ENCODE data around the gene PDE9A.
"Not testable (repeated sequence)": the region's sequence is repeated elsewhere in the genome, so short reads cannot be mapped to it uniquely, and the experiment has no call there.

Gene PDE9A

GRCh38 chr21:42626171-42626570, 27.2 kb upstream of the PDE9A start:
- DNase-seq: no peak

GRCh38 chr21:42627527-42628289, 25.7 kb upstream of the PDE9A start:
- DNase-seq: no peak

- DNase-seq: not testable (repeated sequence)
Observed at GRCh38 chr21:42628466-42629061, 24.9 kb upstream of the PDE9A start.

DNA sequence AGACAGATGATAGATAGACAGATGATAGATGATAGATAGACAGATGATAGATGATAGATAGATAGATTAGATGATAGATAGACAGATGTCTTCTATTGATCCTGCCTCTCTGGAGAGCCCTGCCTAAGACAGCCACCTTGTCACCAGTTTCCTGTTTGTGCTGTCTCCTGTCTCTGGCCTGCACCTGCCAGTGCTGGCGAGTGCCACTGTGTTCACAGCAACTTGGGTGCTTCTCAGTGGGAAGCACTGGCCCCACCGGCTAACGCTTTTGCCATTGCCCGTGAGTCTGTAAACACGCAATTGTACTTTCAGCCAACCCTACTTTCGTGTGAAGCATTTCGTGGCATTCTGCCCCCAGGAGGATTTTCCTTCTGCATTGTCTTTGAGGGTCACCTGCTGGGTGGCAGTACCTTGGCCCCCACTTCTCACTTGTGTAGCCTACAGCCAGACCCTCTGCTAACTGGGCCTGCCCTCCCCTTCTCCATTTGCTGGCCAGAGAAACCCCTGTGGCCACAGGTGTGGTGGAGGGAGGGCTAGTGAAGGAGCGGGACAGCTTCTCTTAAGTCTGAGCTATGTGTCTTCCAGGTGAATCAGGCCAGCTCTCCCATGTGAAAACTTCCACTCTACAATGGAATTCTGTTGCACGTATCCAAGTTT, 23.4 kb upstream of the PDE9A start:
- DNase-seq: no peak

GRCh38 chr21:42630626-42631025, 22.8 kb upstream of the PDE9A start:
- DNase-seq: no peak

GRCh38 chr21:42631142-42631541, 22.3 kb upstream of the PDE9A start:
- no peak for DNase-seq

DNA sequence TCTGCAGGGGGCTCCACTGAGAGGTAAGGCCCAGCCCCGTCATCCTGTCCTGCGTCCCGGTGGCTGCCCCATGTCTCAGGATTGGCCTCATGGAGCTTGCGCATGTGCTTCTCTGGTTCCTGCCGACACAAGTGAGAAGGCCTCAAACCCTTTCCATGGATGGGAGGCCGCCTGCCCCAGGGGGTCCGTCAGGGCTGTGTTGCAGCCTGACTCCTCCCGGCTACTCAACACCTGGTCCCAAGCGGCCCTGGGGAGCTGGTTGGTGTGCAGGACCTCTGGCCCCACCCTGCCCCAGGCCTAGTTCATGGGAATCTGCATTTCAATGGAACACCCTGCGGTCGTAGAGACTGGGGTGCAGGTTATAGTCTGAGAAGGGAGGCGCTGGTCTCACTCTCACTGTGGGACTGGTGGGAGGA, 21.1 kb upstream of the PDE9A start:
- no peak for DNase-seq

- no peak for DNase-seq
Observed at GRCh38 chr21:42632771-42633690, 20.4 kb upstream of the PDE9A start.

- DNase-seq: no peak
Observed at GRCh38 chr21:42633858-42634257, 19.6 kb upstream of the PDE9A start.

DNA sequence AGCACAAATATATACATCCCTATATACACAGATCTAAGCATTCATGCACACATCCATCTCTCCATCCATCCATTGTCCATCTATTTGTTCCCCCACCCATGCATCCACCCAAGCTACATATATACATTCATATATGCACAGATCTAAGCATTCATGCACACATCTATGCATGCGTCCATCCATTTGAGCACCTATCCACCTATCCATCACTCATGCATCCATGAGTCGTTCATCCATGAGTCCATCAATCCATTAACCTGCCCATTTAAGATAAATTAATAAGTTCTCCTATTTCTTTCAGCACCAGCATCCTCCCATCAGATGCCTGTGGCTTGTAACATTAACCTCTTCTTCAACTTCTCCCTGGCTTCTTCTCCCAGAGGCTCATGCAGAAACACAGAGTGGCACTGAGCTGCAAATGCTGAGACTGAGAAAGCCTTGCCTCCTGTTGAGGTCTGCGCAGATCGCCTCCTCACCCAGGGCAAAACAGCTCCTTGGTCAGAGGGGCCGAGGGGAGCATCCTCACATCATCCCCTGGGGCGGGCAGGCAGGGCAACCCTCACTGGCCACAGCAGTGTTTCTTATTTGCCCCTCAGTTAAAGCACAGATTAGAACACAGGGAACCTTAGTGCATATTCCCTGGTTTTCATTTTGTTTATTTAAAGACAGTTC, 17.4 kb upstream of the PDE9A start:
- DNase-seq: no peak

DNA sequence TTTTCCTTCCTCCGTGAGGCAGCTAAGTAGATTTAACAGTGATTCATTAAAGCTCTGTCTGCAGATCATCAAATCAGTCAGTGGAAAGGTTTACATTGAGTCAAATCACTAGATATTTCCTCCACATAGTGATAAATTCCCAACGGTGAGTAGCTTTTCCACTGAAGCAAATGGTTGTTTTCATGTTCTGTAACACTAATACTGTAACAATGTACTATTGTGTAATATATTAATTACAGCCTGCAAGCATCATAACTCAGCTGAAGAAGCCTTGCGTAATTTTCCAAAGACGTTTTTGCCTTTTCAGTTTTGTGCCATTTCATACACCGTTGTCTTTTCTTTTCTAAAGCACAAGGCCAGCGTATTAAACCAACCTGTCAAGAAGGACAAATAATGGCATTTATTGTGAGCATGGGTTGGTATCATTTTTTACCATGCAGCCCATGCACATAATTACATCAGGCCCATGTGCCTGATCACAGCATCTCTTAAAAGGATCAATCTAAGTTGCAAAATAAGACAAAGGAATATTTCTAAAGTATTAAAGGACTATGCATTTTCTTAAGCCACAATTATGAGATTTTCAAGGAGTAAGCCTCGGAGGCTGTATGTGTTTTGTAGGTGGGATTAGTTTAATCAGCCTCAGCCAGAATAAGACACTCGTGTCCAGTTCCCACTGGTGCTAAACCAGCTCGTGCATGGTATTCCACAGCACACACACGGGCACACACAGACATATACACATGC, 16.7 kb upstream of the PDE9A start:
- no peak for DNase-seq

DNA sequence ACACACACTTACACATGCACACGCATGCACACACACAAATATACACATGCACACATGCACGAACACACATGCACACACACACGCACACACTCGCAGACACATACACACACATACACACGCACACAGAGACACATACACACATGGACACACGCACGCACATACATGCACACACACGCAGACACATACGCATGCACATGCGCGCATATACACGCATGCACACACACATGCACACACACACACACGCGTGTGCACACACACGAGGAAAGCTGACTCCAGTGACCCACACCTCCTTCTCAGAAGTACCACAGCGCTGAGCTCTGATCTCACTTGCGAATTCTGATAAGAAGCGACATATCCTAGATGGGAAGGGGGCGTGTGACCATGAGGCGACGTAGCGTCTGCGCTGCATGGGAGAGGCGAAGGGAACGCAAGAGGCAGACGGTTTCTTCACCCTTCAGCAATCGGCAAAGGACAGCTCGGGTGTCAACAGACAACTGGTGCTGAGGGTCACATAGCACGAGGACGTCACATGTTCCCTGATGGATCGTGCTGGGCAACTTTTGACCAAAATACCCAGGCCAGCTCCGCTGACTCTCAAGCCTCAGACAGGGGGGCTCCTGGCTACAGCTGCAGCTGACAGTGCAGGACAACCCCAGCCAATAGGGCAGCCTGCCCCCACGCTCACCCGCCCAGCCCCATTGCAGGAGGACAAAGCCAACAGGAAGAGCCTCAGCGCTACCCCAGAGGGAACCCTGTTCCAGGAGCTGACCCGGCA, 16.0 kb upstream of the PDE9A start:
- DNase-seq: no peak

DNA sequence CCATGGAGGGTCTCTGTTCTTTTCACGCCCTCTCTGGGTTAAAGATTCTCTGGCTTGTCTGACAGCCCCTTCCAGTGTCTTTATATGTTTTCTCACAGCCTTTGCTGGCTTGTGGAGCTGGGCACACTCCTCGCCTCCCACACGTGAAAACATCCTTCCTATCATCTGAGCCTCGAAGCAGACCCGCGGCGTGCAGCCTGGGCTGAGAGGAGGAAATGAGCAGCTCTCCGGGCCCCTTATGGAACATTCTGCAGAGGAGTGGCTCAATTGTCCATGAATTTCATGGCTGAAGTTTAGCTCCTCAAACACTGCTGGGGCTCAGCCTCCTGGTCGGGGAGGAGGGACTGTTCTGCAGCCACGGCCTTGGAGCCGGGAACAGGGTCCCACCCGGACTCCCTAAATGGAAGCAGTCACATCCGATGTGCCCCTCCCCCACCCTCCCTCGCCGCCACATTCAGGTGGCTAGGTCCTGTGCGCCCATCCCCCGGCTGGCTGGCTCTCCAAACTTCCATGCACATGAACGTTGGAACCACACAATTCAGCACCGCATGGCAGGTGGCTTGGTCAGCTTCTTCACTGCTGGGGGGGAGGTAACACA, 15.1 kb upstream of the PDE9A start:
- DNase-seq: no peak

GRCh38 chr21:42639646-42640152, 13.7 kb upstream of the PDE9A start:
- DNase-seq: no peak

GRCh38 chr21:42640486-42640885, 12.9 kb upstream of the PDE9A start:
- no peak for DNase-seq

GRCh38 chr21:42641311-42642218, 11.9 kb upstream of the PDE9A start:
- DNase-seq: no peak

DNA sequence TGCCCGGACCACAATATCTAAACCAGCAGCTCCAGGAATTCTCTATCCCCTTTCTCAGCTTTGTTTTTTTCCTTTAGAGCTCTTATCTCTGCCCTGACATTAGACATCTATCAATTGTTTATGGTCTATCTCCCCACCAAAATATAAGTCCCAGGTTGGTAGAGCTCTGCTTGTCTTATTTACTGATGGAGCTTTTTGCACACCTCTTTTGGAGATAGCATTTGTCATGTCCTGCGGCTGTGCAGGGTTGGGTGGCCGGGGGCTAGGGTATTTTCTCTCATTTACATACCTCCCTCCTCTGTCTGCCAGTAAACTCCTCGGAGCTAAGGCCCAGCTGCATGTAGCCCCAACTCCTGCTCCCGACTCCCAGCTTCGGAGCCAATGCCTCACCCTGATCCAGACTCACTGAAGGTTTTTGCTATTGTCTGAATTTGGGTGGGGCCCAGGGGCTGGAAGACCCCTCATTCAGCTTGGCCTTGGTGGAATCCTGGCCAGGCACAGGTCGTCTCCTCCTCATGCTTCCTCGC, 11.1 kb upstream of the PDE9A start:
- no peak for DNase-seq

- no peak for DNase-seq
Observed at GRCh38 chr21:42644223-42645208, 8.9 kb upstream of the PDE9A start.
